GM19438 (cell line): Measurements from ENCODE around the gene CACNA1C.
"Not testable (repeated sequence)": the region's sequence is repeated elsewhere in the genome, so short reads cannot be mapped to it uniquely, and the experiment has no call there.

Experiments used
- ATAC-seq: cut with Tn5 transposase; IDR thresholded peaks from one replicate; pipeline ENCODE4 v1.9.1; 2021; ENCODE audit warnings: low read depth; ENCODE audit not compliant: unreplicated experiment

CACNA1C gene

GRCh38 chr12:2074792-2075191 lies 22.0 kb downstream of the CACNA1C start:
- no peak for ATAC-seq

GRCh38 chr12:2075508-2076195 lies 22.9 kb downstream of the CACNA1C start:
- no peak for ATAC-seq

- no peak for ATAC-seq
These were observed 23.4 kb downstream of the CACNA1C start for GRCh38 chr12:2076196-2076570.

GRCh38 chr12:2076728-2077127 lies 23.9 kb downstream of the CACNA1C start:
- no peak for ATAC-seq

- no peak for ATAC-seq
These were observed 27.8 kb downstream of the CACNA1C start for GRCh38 chr12:2080604-2081003.

GRCh38 chr12:2082321-2082720 lies 29.5 kb downstream of the CACNA1C start:
- no peak for ATAC-seq

GRCh38 chr12:2083008-2083407 lies 30.2 kb downstream of the CACNA1C start:
- no peak for ATAC-seq

- no peak for ATAC-seq
These were observed 30.8 kb downstream of the CACNA1C start for GRCh38 chr12:2083561-2083960.

- no peak for ATAC-seq
These were observed 31.9 kb downstream of the CACNA1C start for GRCh38 chr12:2084553-2085296.

- no peak for ATAC-seq
These were observed 39.6 kb downstream of the CACNA1C start for GRCh38 chr12:2092354-2092753.

- ATAC-seq, result no peak
These were observed 40.1 kb downstream of the CACNA1C start for GRCh38 chr12:2092890-2093289.

- ATAC-seq, result no peak
These were observed 41.8 kb downstream of the CACNA1C start for GRCh38 chr12:2094597-2094996.

- ATAC-seq, result no peak
These were observed 43.1 kb downstream of the CACNA1C start for GRCh38 chr12:2095878-2096277.

GRCh38 chr12:2097617-2098016 lies 44.8 kb downstream of the CACNA1C start:
- ATAC-seq, result no peak

- ATAC-seq, result no peak
These were observed 46.1 kb downstream of the CACNA1C start for GRCh38 chr12:2098852-2099251.

GRCh38 chr12:2099595-2099994 lies 46.8 kb downstream of the CACNA1C start:
- no peak for ATAC-seq

- no peak for ATAC-seq
These were observed 48.6 kb downstream of the CACNA1C start for GRCh38 chr12:2101359-2101758.

- ATAC-seq, result no peak
These were observed 49.0 kb downstream of the CACNA1C start for GRCh38 chr12:2101771-2102170.

- not testable (repeated sequence) for ATAC-seq
These were observed 49.9 kb downstream of the CACNA1C start for GRCh38 chr12:2102736-2103135.

GRCh38 chr12:2105387-2105786 lies 52.6 kb downstream of the CACNA1C start:
- ATAC-seq, result not testable (repeated sequence)

- ATAC-seq, result no peak
These were observed 55.4 kb downstream of the CACNA1C start for GRCh38 chr12:2108166-2108565.

- ATAC-seq, result no peak
These were observed 56.3 kb downstream of the CACNA1C start for GRCh38 chr12:2108975-2109671.
